ENCODE results near the gene ZNF281. TPM values are rescaled to one million over a fixed set of nuclear protein-coding genes. Genes with fewer than 3 reads are reported as not detected.

ZNF281 gene
- total and polyA plus RNA-seq, 9 of the 15 experiments (the other 6 are each of a cell fraction or from before 2014, with no cell fraction given) = 9.6 to 24.9 (median 16.5) TPM

DNA sequence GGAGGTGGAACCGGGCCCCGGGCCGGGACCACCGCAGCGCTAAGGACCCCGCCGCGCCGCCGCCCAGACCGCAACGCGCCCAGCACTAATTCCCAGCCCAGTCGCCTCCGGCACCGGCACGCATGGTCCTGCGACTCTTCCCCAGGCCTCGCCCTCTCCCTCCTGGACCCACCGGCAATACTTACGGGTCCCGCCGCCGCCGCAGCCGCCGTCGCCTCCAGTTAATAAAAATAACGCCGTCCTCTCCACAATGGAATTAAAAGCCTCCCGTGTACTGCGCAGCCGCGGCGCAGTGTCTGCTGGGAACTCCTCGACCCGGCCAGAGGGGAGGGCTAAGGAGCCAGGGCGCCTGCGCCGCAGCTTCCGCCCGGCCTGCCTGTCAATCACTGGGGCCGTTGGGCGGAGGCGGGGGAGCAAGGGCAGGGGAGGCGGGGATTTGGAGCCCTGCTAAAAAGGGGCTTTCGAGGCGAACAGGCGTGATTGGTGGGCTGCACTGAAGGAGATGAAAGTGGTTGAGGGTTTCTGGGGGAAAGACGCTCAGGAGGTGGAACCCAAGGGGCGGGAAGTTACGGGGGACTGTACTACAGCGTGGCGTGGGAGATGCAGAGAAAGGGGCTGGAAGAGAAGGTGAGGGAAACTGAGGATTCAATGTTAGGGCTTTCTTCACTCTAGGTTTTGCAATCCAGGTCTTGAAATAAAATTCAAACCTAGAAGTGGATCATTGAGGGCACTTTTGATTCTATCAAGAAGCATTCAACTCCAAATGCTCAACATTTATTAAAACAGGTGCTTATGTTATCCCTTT lies at the start of gene ZNF281 (continued):
- TF ChIP-seq AFF4 (CRISPR knock-in tag; IDR thresholded peaks at IDR 0.05) = 0 out of 2 replicates have a peak, but pooled peaks have one; percentile 53
- no peak for TF ChIP-seq HDAC6 (IDR thresholded peaks at IDR 0.05; ENCODE audit: low read depth, low read length)
- peak; percentile 62; the same call in 1 of the 2 replicates for TF ChIP-seq TOE1 (IDR thresholded peaks at IDR 0.05; ENCODE audit: borderline replicate concordance)
- TF ChIP-seq TOE1 (CRISPR knock-in tag; IDR thresholded peaks at IDR 0.05; ENCODE audit: borderline replicate concordance, low read depth) = no peak
- TF ChIP-seq HDAC3 (IDR thresholded peaks at IDR 0.05; ENCODE audit: borderline replicate concordance, partially characterized antibody) = no peak
- TF ChIP-seq FOXA1 (IDR thresholded peaks at IDR 0.05; ENCODE audit: borderline replicate concordance) = no peak
- TF ChIP-seq CTCFL (IDR thresholded peaks at IDR 0.05; ENCODE audit: borderline replicate concordance, insufficient read depth, low read depth, low read length, poor library complexity, severe bottlenecking) = no peak
- TF ChIP-seq MEF2D (tag; conservative IDR thresholded peaks at IDR 0.05; ENCODE audit: low read depth) = no peak
- TF ChIP-seq, protein P1, sequence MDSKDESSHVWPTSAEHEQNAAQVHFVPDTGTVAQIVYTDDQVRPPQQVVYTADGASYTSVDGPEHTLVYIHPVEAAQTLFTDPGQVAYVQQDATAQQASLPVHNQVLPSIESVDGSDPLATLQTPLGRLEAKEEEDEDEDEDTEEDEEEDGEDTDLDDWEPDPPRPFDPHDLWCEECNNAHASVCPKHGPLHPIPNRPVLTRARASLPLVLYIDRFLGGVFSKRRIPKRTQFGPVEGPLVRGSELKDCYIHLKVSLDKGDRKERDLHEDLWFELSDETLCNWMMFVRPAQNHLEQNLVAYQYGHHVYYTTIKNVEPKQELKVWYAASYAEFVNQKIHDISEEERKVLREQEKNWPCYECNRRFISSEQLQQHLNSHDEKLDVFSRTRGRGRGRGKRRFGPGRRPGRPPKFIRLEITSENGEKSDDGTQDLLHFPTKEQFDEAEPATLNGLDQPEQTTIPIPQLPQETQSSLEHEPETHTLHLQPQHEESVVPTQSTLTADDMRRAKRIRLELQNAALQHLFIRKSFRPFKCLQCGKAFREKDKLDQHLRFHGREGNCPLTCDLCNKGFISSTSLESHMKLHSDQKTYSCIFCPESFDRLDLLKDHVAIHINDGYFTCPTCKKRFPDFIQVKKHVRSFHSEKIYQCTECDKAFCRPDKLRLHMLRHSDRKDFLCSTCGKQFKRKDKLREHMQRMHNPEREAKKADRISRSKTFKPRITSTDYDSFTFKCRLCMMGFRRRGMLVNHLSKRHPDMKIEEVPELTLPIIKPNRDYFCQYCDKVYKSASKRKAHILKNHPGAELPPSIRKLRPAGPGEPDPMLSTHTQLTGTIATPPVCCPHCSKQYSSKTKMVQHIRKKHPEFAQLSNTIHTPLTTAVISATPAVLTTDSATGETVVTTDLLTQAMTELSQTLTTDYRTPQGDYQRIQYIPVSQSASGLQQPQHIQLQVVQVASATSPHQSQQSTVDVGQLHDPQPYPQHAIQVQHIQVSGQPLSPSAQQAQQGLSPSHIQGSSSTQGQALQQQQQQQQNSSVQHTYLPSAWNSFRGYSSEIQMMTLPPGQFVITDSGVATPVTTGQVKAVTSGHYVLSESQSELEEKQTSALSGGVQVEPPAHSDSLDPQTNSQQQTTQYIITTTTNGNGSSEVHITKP (IDR thresholded peaks at IDR 0.05; ENCODE audit: partially characterized antibody) = peak; percentile 5
- TF ChIP-seq ZNF740 (CRISPR knock-in tag; IDR thresholded peaks at IDR 0.05) = no peak
- no peak for TF ChIP-seq ZNF740 (tag; IDR thresholded peaks at IDR 0.05)
- TF ChIP-seq KLF6 (CRISPR knock-in tag; IDR thresholded peaks at IDR 0.05; ENCODE audit: borderline replicate concordance) = no peak
- peak; percentile 85; the same call in 1 of the 2 replicates for TF ChIP-seq HDGF (IDR thresholded peaks at IDR 0.05)
- no peak for TF ChIP-seq PHF20 (IDR thresholded peaks at IDR 0.05; ENCODE audit: partially characterized antibody)
- TF ChIP-seq HCFC1 (IDR thresholded peaks at IDR 0.05; ENCODE audit: low read depth, low read length) = peak; percentile 50; the same call in 1 of the 2 replicates
- TF ChIP-seq GABPB1 (CRISPR knock-in tag; IDR thresholded peaks at IDR 0.05) = peak; percentile 63; the same call in 1 of the 2 replicates

All from K562 (cell line).